ENCODE measurements around the gene PELO.

The PELO gene

GRCh38 chr5:52746539-52746938 is 41.2 kb upstream of the PELO start:
- H3K4me3 ChIP-seq (ENCODE audit: low read depth, low read length) = no peak overlapping the region
- DNase-seq (ENCODE audit: low read depth) = no peak
- TF ChIP-seq, protein P1, sequence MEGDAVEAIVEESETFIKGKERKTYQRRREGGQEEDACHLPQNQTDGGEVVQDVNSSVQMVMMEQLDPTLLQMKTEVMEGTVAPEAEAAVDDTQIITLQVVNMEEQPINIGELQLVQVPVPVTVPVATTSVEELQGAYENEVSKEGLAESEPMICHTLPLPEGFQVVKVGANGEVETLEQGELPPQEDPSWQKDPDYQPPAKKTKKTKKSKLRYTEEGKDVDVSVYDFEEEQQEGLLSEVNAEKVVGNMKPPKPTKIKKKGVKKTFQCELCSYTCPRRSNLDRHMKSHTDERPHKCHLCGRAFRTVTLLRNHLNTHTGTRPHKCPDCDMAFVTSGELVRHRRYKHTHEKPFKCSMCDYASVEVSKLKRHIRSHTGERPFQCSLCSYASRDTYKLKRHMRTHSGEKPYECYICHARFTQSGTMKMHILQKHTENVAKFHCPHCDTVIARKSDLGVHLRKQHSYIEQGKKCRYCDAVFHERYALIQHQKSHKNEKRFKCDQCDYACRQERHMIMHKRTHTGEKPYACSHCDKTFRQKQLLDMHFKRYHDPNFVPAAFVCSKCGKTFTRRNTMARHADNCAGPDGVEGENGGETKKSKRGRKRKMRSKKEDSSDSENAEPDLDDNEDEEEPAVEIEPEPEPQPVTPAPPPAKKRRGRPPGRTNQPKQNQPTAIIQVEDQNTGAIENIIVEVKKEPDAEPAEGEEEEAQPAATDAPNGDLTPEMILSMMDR (IDR thresholded peaks at IDR 0.05; ENCODE audit: low read depth, low read length, missing control alignments) = no peak

- TF ChIP-seq, protein P1 (IDR thresholded peaks at IDR 0.05; ENCODE audit: low read depth, low read length, missing control alignments) = no peak
- no peak for DNase-seq (ENCODE audit: low read depth)
- no peak overlapping the region for H3K4me3 ChIP-seq (ENCODE audit: low read depth, low read length)
Measured at GRCh38 chr5:52748590-52748989, 39.1 kb upstream of the PELO start.

DNA sequence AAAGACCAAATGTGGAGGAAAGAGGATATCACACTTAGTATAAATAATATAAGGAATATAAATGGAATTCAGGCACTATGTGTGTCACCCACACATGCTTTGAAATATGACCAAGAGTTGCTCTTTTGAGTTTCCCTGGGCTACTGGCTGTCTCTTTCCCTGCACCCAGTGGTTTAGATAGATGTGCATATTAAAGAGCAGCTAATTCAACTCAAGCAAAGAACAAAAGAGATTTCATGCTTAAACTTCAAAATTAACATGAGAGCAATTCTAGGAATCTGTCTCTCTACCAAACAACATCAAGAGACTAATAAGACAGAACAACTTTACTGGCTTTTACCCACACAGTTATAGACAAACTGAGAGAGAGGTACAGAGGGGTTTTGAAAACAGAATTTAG is 38.0 kb upstream of the PELO start:
- TF ChIP-seq, protein P1 (IDR thresholded peaks at IDR 0.05; ENCODE audit: low read depth, low read length, missing control alignments) = no peak
- no peak for DNase-seq (ENCODE audit: low read depth)
- no peak overlapping the region for H3K4me3 ChIP-seq (ENCODE audit: low read depth, low read length)

GRCh38 chr5:52751137-52751536 is 36.6 kb upstream of the PELO start:
- TF ChIP-seq, protein P1 (IDR thresholded peaks at IDR 0.05; ENCODE audit: low read depth, low read length, missing control alignments) = no peak

GRCh38 chr5:52754051-52754450 is 33.7 kb upstream of the PELO start:
- TF ChIP-seq, protein P1 (IDR thresholded peaks at IDR 0.05; ENCODE audit: low read depth, low read length, missing control alignments) = no peak
- DNase-seq (ENCODE audit: low read depth) = no peak
- H3K4me3 ChIP-seq (ENCODE audit: low read depth, low read length) = no peak overlapping the region

More at GRCh38 chr5:52751137-52751536, 36.6 kb upstream of the PELO start:
- DNase-seq (ENCODE audit: low read depth) = no peak
- H3K4me3 ChIP-seq (ENCODE audit: low read depth, low read length) = no peak overlapping the region

DNA sequence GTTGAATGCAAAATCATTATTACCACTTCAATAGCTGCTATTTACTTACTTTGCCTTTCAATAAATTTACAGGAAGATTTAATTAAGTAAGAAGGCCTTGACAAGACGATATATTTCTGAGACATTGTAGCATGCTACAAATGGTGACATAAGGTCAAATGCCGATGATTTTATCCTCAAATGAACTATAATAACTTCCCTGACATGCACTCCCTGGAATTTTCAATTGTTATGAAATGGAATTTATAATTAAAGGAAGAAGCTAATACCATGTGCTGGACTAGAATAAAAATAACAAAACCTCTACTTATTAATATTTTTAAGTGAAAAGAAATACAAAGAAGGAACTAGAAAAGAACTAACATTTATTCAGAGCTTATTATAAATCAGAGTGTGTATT is 30.2 kb upstream of the PELO start:
- no peak for DNase-seq (ENCODE audit: low read depth)
- TF ChIP-seq, protein P1 (IDR thresholded peaks at IDR 0.05; ENCODE audit: low read depth, low read length, missing control alignments) = no peak
- no peak overlapping the region for H3K4me3 ChIP-seq (ENCODE audit: low read depth, low read length)

DNA sequence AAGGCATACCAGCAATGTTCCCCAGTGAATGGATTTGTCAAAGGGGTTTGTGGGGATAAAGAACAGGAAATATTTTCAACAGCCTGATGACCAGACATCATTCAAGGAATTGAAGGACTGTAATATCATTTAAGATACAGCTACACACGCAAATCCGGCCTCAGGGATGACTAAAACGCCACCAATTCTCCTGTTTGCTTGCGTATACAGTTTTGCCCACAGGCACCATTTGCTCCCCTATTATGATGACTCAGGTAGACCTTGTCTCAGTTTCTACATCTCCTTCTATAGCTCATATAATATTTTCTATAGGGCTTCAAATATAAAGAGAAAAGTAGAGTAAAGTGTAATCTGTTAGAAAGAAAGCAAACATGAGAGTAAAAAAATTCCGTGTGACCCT is 29.7 kb upstream of the PELO start:
- DNase-seq (ENCODE audit: low read depth) = no peak
- no peak overlapping the region for H3K4me3 ChIP-seq (ENCODE audit: low read depth, low read length)
- TF ChIP-seq, protein P1 (IDR thresholded peaks at IDR 0.05; ENCODE audit: low read depth, low read length, missing control alignments) = no peak
